C4-2B (cell line): Measurements from ENCODE around the gene KCNK3.

Source experiments
- ZFX ChIP-seq: fragments of 450-650 bp; IDR thresholded peaks from 2 replicates; pipeline ENCODE4 v1.6.1; 2017
- TF ChIP-seq, protein P1 (sequence below): fragments of 450-650 bp; conservative IDR thresholded peaks from 2 replicates; pipeline ENCODE4 v1.5.1; 2017; ENCODE audit warnings: mild to moderate bottlenecking

DNA sequence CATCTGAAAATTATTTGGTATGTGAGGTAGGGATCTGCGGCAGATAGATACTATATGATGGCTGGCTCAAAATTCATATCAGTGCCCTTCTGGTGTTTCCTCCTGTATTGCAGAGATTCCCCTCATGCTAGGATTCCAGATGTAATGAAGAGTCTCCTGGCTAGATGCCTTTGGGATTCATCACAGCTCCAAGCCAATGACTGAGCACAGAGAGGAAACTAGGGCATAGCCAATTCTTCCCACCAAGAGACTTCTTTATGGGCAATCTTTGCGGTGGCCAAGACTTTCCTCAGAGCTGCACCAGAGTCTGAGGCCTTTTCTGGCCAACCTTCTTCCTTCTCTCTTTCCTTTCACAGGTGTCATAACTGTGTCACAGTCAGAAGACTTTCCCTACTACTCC is 25.9 kb upstream of the KCNK3 start:
- TF ChIP-seq, protein P1, sequence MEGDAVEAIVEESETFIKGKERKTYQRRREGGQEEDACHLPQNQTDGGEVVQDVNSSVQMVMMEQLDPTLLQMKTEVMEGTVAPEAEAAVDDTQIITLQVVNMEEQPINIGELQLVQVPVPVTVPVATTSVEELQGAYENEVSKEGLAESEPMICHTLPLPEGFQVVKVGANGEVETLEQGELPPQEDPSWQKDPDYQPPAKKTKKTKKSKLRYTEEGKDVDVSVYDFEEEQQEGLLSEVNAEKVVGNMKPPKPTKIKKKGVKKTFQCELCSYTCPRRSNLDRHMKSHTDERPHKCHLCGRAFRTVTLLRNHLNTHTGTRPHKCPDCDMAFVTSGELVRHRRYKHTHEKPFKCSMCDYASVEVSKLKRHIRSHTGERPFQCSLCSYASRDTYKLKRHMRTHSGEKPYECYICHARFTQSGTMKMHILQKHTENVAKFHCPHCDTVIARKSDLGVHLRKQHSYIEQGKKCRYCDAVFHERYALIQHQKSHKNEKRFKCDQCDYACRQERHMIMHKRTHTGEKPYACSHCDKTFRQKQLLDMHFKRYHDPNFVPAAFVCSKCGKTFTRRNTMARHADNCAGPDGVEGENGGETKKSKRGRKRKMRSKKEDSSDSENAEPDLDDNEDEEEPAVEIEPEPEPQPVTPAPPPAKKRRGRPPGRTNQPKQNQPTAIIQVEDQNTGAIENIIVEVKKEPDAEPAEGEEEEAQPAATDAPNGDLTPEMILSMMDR, result no peak
- TF ChIP-seq ZFX, result no peak
